Limb (tissue), 2 donors: ENCODE data around the gene MAFG.
A peak's percentile ranks its signal among the peaks of the same experiment; 100 is the strongest.

Experiments
- DNase-seq, 2 donors: peaks; one replicate each; pipeline ENCODE4 v3.0.0-alpha.2; 2016; ENCODE audit errors: extremely low spot score in 2 of 2

Gene MAFG

GRCh38 chr17:81868674-81869220 lies 58.8 kb downstream of the MAFG start:
- peak in 1 of 2 donors; percentile 61 for DNase-seq
